Thoracic aorta (tissue), 2 donors: ENCODE data around the gene KIRREL3. TPM values are rescaled to one million over a fixed set of nuclear protein-coding genes. Genes with fewer than 3 reads are reported as not detected.

Source experiments
- ATAC-seq: fragments of 150-250 bp; one replicate; pipeline ENCODE4 v1.8.0; 2017; ENCODE audit warnings: low read depth; ENCODE audit not compliant: insufficient number of reproducible peaks, low FRiP score
- DNase-seq: peaks from one replicate; pipeline ENCODE4 v3.0.0-alpha.2; 2020; ENCODE audit warnings: low spot score
- H3K27ac ChIP-seq, 2 donors: fragments of 200-600 bp; sonication (generic); 1 replicate in 1 of 2; 2 replicates in 1 of 2; pipeline ENCODE4 v1.5.1; 2016; ENCODE audit warnings: mild to moderate bottlenecking in 2 of 2, moderate library complexity in 2 of 2
- H3K27me3 ChIP-seq: fragments of 200-600 bp; sonication (generic); replicated peaks from 2 replicates; pipeline ENCODE4 v1.6.0; 2016; ENCODE audit warnings: mild to moderate bottlenecking; ENCODE audit not compliant: insufficient read depth
- H3K36me3 ChIP-seq: fragments of 200-600 bp; sonication (generic); one replicate; pipeline ENCODE4 v1.5.1; 2016
- H3K4me1 ChIP-seq, 2 donors: fragments of 200-600 bp; sonication (generic); 1 replicate in 1 of 2; 2 replicates in 1 of 2; pipeline versions ENCODE4 v1.5.1 to v1.6.0; 2016; ENCODE audit warnings: low read depth in 2 of 2, mild to moderate bottlenecking in 1 of 2; ENCODE audit not compliant: control insufficient read depth in 1 of 2
- H3K4me3 ChIP-seq: fragments of 200-600 bp; sonication (generic); 2 replicates; pipeline ENCODE4 v1.5.1; 2016; ENCODE audit warnings: mild to moderate bottlenecking
- H3K9me3 ChIP-seq: fragments of 200-600 bp; sonication (generic); 2 replicates; pipeline ENCODE4 v1.5.1; 2016
- CTCF ChIP-seq: fragments of 200-600 bp; sonication (generic); IDR thresholded peaks from one replicate; pipeline ENCODE4 v1.5.1; 2019; ENCODE audit warnings: antibody characterized with exemption
- total RNA-seq, 2 donors: library from RNA; depleted of rRNA; stranded (reverse); fragments of >200 nt; gene quantifications; one replicate each; pipeline versions ENCODE4 v1.1.0 to v1.2.3, GENCODE V29; 2016

Gene KIRREL3
- total RNA-seq, 2 donors from 2014 or later = not detected

DNA sequence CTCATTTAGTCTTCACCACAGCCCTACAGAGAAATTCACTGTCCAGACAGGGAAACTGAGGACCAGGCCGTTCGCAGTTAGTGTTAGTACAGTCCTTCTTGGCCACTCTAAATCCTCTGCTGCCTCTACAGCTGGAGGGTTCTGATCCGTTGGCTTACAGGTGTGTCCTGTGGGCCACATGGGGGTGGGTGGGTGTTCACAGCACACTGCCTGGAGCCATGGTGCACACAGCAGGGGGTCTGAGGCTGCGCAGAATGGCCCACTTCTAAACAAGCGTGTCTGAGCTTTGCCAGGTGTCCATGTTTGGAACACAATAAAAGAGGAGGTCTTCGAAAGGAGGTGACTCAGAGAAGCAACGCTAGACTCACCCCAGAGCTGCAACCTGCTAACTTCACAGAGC is 396.1 kb downstream of the KIRREL3 start:
- no peak for TF ChIP-seq CTCF
- H3K27ac ChIP-seq = no peak overlapping the region
- no peak for DNase-seq

DNA sequence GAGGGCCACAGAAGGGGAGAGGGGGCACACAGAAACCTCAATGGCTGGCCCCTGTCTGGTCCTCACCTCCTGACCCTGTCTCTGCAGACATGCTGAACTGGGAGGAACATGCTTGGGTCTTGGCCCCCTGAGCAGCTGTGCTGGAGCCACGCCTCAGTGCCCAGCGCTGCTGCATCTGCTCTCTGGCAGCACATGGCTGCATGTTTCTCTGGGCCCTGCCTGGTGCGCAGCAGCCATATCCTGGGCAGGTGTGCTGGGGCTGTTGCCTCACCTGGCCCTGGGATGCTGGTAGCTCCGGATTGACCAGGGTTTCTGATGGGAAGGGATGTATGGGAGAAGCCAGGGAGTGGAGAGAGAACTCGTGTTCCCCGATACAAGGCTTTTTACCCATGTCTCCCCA is 397.1 kb downstream of the KIRREL3 start:
- ATAC-seq = no peak
- H3K36me3 ChIP-seq = no peaks in the 10 kb centered on the region
- H3K27me3 ChIP-seq = no peaks in the 10 kb centered on the region
- DNase-seq = no peak
- TF ChIP-seq CTCF = no peak
- no peak overlapping the region for H3K27ac ChIP-seq
- no peak overlapping the region for H3K4me3 ChIP-seq
- no peaks in the 10 kb centered on the region for H3K4me1 ChIP-seq
- H3K9me3 ChIP-seq = no peaks in the 10 kb centered on the region

More for the DNA sequence above, 396.1 kb downstream of the KIRREL3 start:
- no peak for ATAC-seq
- Histone ChIP-seq H3K27me3 (no peaks in the 10 kb centered on the region), H3K4me1 (no peaks in the 10 kb centered on the region), H3K36me3 (no peaks in the 10 kb centered on the region), H3K9me3 (no peaks in the 10 kb centered on the region), H3K4me3 (no peak overlapping the region)

DNA sequence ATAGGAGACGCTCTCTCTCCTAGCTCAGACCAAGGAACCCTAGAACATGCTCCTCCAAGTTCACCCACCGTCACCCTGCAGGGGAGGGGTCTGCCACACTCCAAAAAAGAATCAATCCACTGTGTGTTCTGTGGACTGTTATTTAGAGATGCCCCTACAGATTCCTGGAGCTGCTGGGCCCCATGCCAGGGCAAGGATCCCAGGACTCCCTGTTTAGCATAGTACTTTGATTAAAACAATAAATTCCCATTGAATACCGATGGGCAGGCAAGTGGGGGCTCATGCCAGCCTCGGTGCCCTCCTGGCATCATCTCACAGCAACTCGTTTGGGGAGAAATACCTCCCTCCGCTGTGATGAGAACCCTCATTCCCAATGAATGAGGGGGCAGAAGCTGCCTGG is 397.6 kb downstream of the KIRREL3 start:
- DNase-seq (no peak), ATAC-seq (no peak)
- H3K27me3 ChIP-seq = no peaks in the 10 kb centered on the region
- H3K4me3 ChIP-seq = no peak overlapping the region
- H3K9me3 ChIP-seq = no peaks in the 10 kb centered on the region
- no peak for TF ChIP-seq CTCF
- no peaks in the 10 kb centered on the region for H3K36me3 ChIP-seq
- H3K4me1 ChIP-seq = no peaks in the 10 kb centered on the region
- no peak overlapping the region for H3K27ac ChIP-seq

DNA sequence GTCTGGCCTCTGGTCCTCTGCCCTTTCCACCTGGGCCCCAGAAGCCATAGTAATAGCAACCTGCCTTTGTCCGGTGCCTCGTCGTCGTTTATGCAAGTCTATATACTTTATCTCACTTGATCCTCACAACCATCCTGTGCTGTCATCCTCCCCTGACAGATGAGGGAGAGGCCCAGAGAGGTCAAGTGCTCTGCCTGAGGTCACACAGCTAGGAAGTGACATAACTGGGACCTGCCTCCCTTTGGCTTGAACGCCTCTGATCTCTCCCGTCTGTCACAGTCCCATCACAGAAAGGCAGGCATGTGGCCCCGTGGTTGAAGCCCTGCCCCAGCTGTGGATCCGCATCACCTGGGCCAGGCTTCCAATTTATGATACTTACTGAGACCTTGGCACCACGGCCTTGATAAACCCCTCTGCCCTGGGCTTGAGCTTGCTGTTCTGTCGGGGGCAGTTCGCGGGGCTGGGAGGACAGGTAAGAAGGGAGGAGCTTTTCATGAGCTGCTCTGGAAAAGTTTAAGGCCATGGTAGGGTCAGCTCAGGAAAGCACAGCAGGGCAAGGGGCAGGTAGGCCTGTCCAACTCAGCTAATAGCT is 398.1 kb downstream of the KIRREL3 start:
- Histone ChIP-seq H3K4me3 (no peak overlapping the region), H3K27ac (no peak overlapping the region), H3K27me3 (no peaks in the 10 kb centered on the region), H3K36me3 (no peaks in the 10 kb centered on the region), H3K9me3 (no peaks in the 10 kb centered on the region), H3K4me1 (no peaks in the 10 kb centered on the region)
- ATAC-seq (no peak), DNase-seq (no peak)
- TF ChIP-seq CTCF = no peak

DNA sequence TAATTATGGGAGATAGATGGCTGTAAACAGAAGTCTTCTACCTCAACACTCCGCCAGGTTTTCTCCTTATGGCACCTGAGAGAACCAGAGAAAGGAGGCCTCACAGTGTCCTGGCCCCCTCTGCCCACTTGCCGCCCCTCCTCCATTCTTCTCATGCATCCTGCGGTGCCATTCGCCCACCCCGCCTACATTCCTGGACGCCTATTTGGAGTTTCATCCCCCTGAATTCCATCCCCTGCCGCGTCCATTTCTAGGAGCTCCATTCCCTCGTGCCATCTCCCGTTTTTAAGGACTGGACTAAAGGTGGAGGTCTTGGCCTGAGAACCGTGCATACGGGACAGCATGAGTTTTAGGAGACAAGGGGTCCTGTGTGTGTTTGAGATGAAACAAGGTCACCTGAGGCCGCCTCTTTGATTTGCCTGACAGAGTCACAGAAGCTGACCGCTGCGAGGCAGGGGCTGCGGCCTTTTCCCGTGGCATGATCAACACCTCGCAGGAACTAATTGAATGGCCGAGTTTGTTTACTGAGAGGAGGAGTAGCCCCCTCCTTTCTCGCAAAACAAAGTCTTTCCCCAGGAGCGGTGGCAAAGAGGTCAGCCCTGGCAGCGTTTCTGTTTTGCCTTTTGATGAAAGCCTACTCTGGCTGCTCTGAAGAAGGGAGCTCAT is 398.9 kb downstream of the KIRREL3 start:
- Histone ChIP-seq H3K9me3 (no peaks in the 10 kb centered on the region), H3K27ac (no peak overlapping the region), H3K4me3 (no peak overlapping the region), H3K36me3 (no peaks in the 10 kb centered on the region), H3K4me1 (no peaks in the 10 kb centered on the region), H3K27me3 (no peaks in the 10 kb centered on the region)
- DNase-seq (no peak), ATAC-seq (no peak)
- no peak for TF ChIP-seq CTCF
